Measurements from ENCODE around the gene SLC22A7. TPM values are rescaled to one million over a fixed set of nuclear protein-coding genes. Genes with fewer than 3 reads are reported as not detected.

The SLC22A7 gene
- total and polyA plus RNA-seq, 9 donors = 0.36 TPM; not detected in 8

DNA sequence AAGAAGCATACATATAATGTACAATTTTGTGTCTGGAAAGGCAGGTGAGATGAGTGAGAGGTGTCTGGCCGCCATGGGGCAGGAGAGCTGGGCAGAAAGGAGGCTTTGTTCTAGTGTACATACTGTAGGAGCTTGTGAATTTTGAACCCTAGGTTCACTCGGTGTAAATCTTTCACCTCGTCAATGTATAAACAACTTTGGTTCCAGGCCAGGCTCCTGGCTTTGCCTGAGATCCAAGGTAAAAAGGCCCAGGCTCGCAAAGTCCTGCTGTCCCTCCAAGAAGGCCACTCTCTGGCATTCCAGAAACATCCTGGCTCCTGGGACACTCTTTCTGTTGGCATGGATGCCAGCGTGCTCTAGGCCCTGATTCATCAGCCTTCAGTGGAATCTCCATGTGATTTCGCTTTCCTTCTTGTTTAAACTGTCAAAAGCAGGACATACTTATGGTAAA lies 7.1 kb upstream of the SLC22A7 start:
- Histone ChIP-seq H3K27ac (no peak overlapping the region), H3K4me3 (no peak overlapping the region), H3K27me3 (no peaks in the 10 kb centered on the region), H3K36me3 (no peaks in the 10 kb centered on the region), H3K9me3 (no peaks in the 10 kb centered on the region), H3K4me1 (ENCODE audit: insufficient read depth) (no peaks in the 10 kb centered on the region)
- intact Hi-C loops (cut with DNase I) = no loop called here
- no peak for TF ChIP-seq EP300 (IDR thresholded peaks at IDR 0.05)
- TF ChIP-seq POLR2A (IDR thresholded peaks at IDR 0.05) = no peak
- TF ChIP-seq, protein P1, sequence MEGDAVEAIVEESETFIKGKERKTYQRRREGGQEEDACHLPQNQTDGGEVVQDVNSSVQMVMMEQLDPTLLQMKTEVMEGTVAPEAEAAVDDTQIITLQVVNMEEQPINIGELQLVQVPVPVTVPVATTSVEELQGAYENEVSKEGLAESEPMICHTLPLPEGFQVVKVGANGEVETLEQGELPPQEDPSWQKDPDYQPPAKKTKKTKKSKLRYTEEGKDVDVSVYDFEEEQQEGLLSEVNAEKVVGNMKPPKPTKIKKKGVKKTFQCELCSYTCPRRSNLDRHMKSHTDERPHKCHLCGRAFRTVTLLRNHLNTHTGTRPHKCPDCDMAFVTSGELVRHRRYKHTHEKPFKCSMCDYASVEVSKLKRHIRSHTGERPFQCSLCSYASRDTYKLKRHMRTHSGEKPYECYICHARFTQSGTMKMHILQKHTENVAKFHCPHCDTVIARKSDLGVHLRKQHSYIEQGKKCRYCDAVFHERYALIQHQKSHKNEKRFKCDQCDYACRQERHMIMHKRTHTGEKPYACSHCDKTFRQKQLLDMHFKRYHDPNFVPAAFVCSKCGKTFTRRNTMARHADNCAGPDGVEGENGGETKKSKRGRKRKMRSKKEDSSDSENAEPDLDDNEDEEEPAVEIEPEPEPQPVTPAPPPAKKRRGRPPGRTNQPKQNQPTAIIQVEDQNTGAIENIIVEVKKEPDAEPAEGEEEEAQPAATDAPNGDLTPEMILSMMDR (IDR thresholded peaks at IDR 0.05) = no peak
- no peak for DNase-seq
- 74 to 80% (median 78%) methylated on average over 6 of the region's 6 CpGs for WGBS, 3 donors

DNA sequence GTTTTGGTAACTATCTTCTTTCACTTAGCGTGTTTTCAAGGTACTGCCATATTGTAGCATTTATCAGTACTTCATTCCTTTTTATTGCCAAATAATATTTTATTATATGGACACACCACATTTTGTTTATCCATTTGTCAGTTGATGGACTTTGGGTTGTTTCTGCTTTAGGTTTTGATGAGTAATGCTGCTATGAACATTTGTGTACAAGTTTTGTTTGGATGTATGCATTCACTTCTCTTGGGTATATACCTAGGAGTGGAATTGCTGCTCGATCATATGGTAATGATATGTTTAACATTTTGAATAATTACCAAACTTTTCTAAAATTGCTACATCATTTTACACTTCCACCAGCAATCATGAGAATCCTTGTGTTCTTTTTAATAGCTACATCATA lies 6.4 kb upstream of the SLC22A7 start:
- 84 to 92% (median 91%) methylated on average over 2 of the region's 2 CpGs for WGBS, 3 donors
- DNase-seq = no peak
- no peaks in the 10 kb centered on the region for H3K4me1 ChIP-seq (ENCODE audit: insufficient read depth)
- no peak overlapping the region for H3K4me3 ChIP-seq
- TF ChIP-seq EP300 (IDR thresholded peaks at IDR 0.05) (no peak), POLR2A (IDR thresholded peaks at IDR 0.05) (no peak)
- TF ChIP-seq, protein P1 (IDR thresholded peaks at IDR 0.05) = no peak
- H3K27ac ChIP-seq = no peak overlapping the region
- no peaks in the 10 kb centered on the region for H3K36me3 ChIP-seq
- intact Hi-C loops (cut with DNase I) = no loop called here
- H3K9me3 ChIP-seq = no peaks in the 10 kb centered on the region
- no peaks in the 10 kb centered on the region for H3K27me3 ChIP-seq

DNA sequence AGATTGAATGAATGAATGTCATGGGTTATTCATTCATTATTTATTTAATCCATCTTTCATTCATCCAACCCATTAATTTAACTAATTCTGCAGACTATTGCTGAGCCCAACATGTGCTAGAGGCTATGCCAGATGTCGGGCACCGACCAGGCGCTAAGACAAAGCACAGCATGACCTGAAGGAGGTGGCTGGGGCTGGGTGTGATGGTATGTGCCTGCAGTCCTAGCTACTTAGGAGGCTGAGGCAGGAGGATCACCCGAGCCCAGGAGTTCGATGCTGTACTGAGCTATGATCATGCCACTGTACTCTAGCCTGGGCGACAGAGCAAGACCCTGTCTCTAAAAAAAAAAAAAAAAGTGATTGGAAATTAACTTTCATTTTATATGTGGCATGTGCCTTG lies 5.7 kb upstream of the SLC22A7 start:
- Histone ChIP-seq H3K9me3 (no peaks in the 10 kb centered on the region), H3K4me3 (no peak overlapping the region), H3K27ac (no peak overlapping the region), H3K36me3 (no peaks in the 10 kb centered on the region), H3K27me3 (no peaks in the 10 kb centered on the region), H3K4me1 (ENCODE audit: insufficient read depth) (no peaks in the 10 kb centered on the region)
- no peak for TF ChIP-seq POLR2A (IDR thresholded peaks at IDR 0.05)
- TF ChIP-seq EP300 (IDR thresholded peaks at IDR 0.05) = no peak
- TF ChIP-seq, protein P1 (IDR thresholded peaks at IDR 0.05) = no peak
- intact Hi-C loops (cut with DNase I) = no loop called here
- 93 to 95% (median 94%) methylated on average over 6 of the region's 6 CpGs for WGBS, 3 donors
- no peak for DNase-seq

DNA sequence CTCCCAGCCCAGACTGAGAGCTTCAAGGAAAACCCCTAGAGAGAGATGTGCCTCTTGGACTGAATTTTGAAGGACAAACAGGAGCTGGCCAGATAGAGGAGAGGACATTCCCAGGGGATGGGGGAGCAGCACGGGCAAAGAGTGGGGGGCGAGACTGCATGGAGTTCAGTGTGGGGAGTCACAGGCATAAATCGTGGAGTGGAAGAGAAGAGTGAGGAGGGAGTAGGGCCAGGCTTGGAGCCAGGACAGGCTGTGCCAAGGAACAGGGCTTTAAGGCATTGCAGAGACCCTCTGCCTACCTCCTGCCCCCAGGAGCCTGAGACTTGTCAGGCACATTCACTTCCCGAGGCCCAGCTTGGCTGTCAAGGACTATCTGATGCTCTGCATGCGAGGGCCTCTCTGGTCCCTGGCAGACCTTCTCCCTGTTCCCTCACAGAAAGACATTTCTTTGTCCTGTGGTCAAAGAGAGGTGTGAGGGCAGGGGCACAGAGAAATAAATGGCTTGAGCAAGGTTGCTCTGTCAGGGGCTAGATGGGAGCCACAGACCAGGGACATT lies 5.2 kb upstream of the SLC22A7 start:
- Histone ChIP-seq H3K27ac (no peak overlapping the region), H3K36me3 (no peaks in the 10 kb centered on the region), H3K4me3 (no peak overlapping the region), H3K4me1 (ENCODE audit: insufficient read depth) (no peaks in the 10 kb centered on the region), H3K9me3 (no peaks in the 10 kb centered on the region), H3K27me3 (no peaks in the 10 kb centered on the region)
- TF ChIP-seq EP300 (IDR thresholded peaks at IDR 0.05) (no peak), POLR2A (IDR thresholded peaks at IDR 0.05) (no peak)
- TF ChIP-seq, protein P1 (IDR thresholded peaks at IDR 0.05) = no peak
- intact Hi-C loops (cut with DNase I) = no loop called here
- DNase-seq = no peak
- WGBS, 3 donors = 39 to 47% (median 44%) methylated on average over 5 of the region's 5 CpGs
